KMS-11 (cell line): ENCODE results near the gene SLC52A3.
"Not testable (repeated sequence)": the region's sequence is repeated elsewhere in the genome, so short reads cannot be mapped to it uniquely, and the experiment has no call there.

Experiments used
- H2AFZ ChIP-seq: fragments of 200-600 bp; sonication (generic); 2 replicates; pipeline ENCODE4 v1.6.1; 2016; ENCODE audit warnings: antibody characterized with exemption, mixed run types, low read depth
- H3K27ac ChIP-seq: fragments of 200-600 bp; sonication (generic); 2 replicates; pipeline ENCODE4 v1.6.1; 2016; ENCODE audit warnings: mild to moderate bottlenecking, mixed run types
- H3K27me3 ChIP-seq: fragments of 200-600 bp; sonication (generic); 2 replicates; pipeline ENCODE4 v1.6.1; 2017; ENCODE audit warnings: mild to moderate bottlenecking, low read depth, mixed run types, moderate library complexity; ENCODE audit not compliant: insufficient read depth
- H3K36me3 ChIP-seq: fragments of 200-600 bp; sonication (generic); 2 replicates; pipeline ENCODE4 v1.6.1; 2017; ENCODE audit warnings: mild to moderate bottlenecking, mixed run types; ENCODE audit not compliant: insufficient read depth
- H3K4me1 ChIP-seq: fragments of 200-600 bp; sonication (generic); 2 replicates; pipeline ENCODE4 v1.6.1; 2016; ENCODE audit warnings: mild to moderate bottlenecking, low read depth, mixed run types; ENCODE audit not compliant: poor library complexity, severe bottlenecking
- H3K4me2 ChIP-seq: fragments of 200-600 bp; sonication (generic); 2 replicates; pipeline ENCODE4 v1.7.0; 2016; ENCODE audit warnings: mild to moderate bottlenecking, mixed run types
- H3K4me3 ChIP-seq: fragments of 200-600 bp; sonication (generic); IDR thresholded peaks from 2 replicates; pipeline ENCODE4 v1.6.1; 2017; ENCODE audit warnings: low read depth, low read length, mixed read lengths; ENCODE audit not compliant: insufficient read depth
- H3K79me2 ChIP-seq: fragments of 200-600 bp; sonication (generic); 2 replicates; pipeline ENCODE4 v1.6.1; 2016; ENCODE audit warnings: low read depth, mixed run types; ENCODE audit not compliant: insufficient read depth
- H3K9ac ChIP-seq: fragments of 200-600 bp; sonication (generic); 2 replicates; pipeline ENCODE4 v1.6.1; 2016; ENCODE audit warnings: mild to moderate bottlenecking, mixed run types
- H4K20me1 ChIP-seq: fragments of 200-600 bp; sonication (generic); 2 replicates; pipeline ENCODE4 v1.6.1; 2016; ENCODE audit warnings: mild to moderate bottlenecking, mixed run types; ENCODE audit not compliant: insufficient read depth
- TF ChIP-seq, protein P1 (sequence below): fragments of 200-600 bp; sonication (generic); conservative IDR thresholded peaks from 2 replicates; pipeline ENCODE4 v1.6.1; 2017; ENCODE audit warnings: low read depth, mild to moderate bottlenecking, antibody characterized with exemption, low read length, moderate library complexity, mixed read lengths

Gene SLC52A3

GRCh38 chr20:805713-806112 lies 37.4 kb upstream of the SLC52A3 start:
- no peak overlapping the region for H3K27ac ChIP-seq
- H3K4me1 ChIP-seq: no peaks in the 10 kb centered on the region
- TF ChIP-seq, protein P1, sequence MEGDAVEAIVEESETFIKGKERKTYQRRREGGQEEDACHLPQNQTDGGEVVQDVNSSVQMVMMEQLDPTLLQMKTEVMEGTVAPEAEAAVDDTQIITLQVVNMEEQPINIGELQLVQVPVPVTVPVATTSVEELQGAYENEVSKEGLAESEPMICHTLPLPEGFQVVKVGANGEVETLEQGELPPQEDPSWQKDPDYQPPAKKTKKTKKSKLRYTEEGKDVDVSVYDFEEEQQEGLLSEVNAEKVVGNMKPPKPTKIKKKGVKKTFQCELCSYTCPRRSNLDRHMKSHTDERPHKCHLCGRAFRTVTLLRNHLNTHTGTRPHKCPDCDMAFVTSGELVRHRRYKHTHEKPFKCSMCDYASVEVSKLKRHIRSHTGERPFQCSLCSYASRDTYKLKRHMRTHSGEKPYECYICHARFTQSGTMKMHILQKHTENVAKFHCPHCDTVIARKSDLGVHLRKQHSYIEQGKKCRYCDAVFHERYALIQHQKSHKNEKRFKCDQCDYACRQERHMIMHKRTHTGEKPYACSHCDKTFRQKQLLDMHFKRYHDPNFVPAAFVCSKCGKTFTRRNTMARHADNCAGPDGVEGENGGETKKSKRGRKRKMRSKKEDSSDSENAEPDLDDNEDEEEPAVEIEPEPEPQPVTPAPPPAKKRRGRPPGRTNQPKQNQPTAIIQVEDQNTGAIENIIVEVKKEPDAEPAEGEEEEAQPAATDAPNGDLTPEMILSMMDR: no peak
- H2AFZ ChIP-seq: no peak overlapping the region
- H3K36me3 ChIP-seq: no peaks in the 10 kb centered on the region
- no peak overlapping the region for H3K4me3 ChIP-seq
- H3K79me2 ChIP-seq: no peaks in the 10 kb centered on the region
- no peaks in the 10 kb centered on the region for H4K20me1 ChIP-seq
- no peaks in the 10 kb centered on the region for H3K27me3 ChIP-seq
- no peak overlapping the region for H3K4me2 ChIP-seq
- H3K9ac ChIP-seq: no peak overlapping the region

GRCh38 chr20:801678-802077 lies 33.4 kb upstream of the SLC52A3 start:
- H3K4me1 ChIP-seq: no peaks in the 10 kb centered on the region
- no peaks in the 10 kb centered on the region for H3K27me3 ChIP-seq
- H3K36me3 ChIP-seq: no peaks in the 10 kb centered on the region
- H2AFZ ChIP-seq: no peak overlapping the region
- H3K79me2 ChIP-seq: no peaks in the 10 kb centered on the region
- H3K9ac ChIP-seq: no peak overlapping the region
- no peak overlapping the region for H3K27ac ChIP-seq
- no peaks in the 10 kb centered on the region for H4K20me1 ChIP-seq
- TF ChIP-seq, protein P1: no peak
- no peak overlapping the region for H3K4me3 ChIP-seq
- no peak overlapping the region for H3K4me2 ChIP-seq

DNA sequence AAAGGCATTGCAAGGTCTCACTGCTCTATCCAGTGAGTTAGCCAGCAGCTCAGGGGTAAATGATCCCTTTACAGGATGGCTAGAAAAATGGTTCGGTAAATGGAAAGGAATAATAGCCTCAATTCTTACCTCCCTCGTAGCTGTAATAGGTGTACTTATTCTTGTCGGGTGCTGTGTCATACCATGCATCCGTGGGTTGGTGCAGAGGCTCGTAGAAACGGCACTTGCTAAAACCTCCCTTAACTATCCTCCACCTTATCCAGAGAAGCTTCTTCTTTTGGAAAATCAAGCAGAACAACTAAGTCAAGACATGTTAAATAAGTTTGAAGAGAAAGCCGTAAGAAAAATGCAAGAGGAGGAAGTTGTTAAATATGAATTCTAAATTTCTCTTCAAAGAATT lies 31.7 kb upstream of the SLC52A3 start:
- H3K9ac ChIP-seq, H3K4me3 ChIP-seq, H3K27me3 ChIP-seq, H2AFZ ChIP-seq, H3K4me2 ChIP-seq, H3K27ac ChIP-seq, H3K4me1 ChIP-seq, H3K79me2 ChIP-seq, H4K20me1 ChIP-seq, H3K36me3 ChIP-seq: not testable (repeated sequence)

GRCh38 chr20:798746-799145 lies 30.4 kb upstream of the SLC52A3 start:
- not testable (repeated sequence) for H3K27ac ChIP-seq, H3K79me2 ChIP-seq, H2AFZ ChIP-seq, H3K9ac ChIP-seq, H4K20me1 ChIP-seq, H3K4me2 ChIP-seq, H3K36me3 ChIP-seq, H3K27me3 ChIP-seq, H3K4me1 ChIP-seq, H3K4me3 ChIP-seq

DNA sequence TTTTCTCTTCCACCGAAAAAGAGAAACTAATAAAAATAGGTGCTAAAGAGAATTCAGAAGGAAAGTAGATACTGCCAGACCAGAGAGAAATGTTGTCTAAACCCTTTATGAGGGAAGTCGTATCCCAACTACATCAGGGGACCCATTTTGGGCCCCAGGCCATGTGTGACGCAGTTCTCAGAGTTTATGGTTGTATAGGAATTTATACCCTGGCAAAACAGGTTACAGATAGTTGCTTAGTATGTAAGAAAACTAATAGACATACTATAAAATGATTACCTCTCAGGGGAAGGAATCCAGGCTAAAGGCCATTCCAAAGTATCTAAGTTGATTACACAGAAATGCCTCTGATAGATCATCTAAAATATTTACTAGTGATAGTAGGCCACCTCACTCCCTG lies 28.6 kb upstream of the SLC52A3 start:
- H3K36me3 ChIP-seq: no peaks in the 10 kb centered on the region
- no peaks in the 10 kb centered on the region for H3K27me3 ChIP-seq
- H3K79me2 ChIP-seq: no peaks in the 10 kb centered on the region
- H3K4me2 ChIP-seq: no peak overlapping the region
- TF ChIP-seq, protein P1: no peak
- no peak overlapping the region for H3K4me3 ChIP-seq
- no peaks in the 10 kb centered on the region for H3K4me1 ChIP-seq
- H3K9ac ChIP-seq: no peak overlapping the region
- H4K20me1 ChIP-seq: no peaks in the 10 kb centered on the region
- H3K27ac ChIP-seq: no peak overlapping the region
- no peak overlapping the region for H2AFZ ChIP-seq
